Measurements from ENCODE around the gene APBB1. TPM values are rescaled to one million over a fixed set of nuclear protein-coding genes. Genes with fewer than 3 reads are reported as not detected.

Gene APBB1
- total and polyA plus RNA-seq, 2 of the 4 experiments (the other 2 are of a cell fraction): 39.4 to 44.1 TPM

- H2AK5ac ChIP-seq (ENCODE audit: low read depth, low read length): no peak overlapping the region
- H4K91ac ChIP-seq (ENCODE audit: insufficient read depth, low read depth, low read length): no peak overlapping the region
- peaks cover 14 to 49% of the 10 kb centered on the region in 2 experiments for H3K79me1 ChIP-seq (ENCODE audit: low read depth in 1 of 2, low read length in 2 of 2)
- no peak overlapping the region for H3K4me3 ChIP-seq (ENCODE audit: insufficient read depth, low read depth, low read length)
- H4K8ac ChIP-seq (ENCODE audit: low read depth in 2 of 2, low read length in 2 of 2): no peak overlapping the region
- peaks cover 27% of the 10 kb centered on the region for H3K9me1 ChIP-seq (ENCODE audit: insufficient read depth, low read length)
- TF ChIP-seq, protein P1, sequence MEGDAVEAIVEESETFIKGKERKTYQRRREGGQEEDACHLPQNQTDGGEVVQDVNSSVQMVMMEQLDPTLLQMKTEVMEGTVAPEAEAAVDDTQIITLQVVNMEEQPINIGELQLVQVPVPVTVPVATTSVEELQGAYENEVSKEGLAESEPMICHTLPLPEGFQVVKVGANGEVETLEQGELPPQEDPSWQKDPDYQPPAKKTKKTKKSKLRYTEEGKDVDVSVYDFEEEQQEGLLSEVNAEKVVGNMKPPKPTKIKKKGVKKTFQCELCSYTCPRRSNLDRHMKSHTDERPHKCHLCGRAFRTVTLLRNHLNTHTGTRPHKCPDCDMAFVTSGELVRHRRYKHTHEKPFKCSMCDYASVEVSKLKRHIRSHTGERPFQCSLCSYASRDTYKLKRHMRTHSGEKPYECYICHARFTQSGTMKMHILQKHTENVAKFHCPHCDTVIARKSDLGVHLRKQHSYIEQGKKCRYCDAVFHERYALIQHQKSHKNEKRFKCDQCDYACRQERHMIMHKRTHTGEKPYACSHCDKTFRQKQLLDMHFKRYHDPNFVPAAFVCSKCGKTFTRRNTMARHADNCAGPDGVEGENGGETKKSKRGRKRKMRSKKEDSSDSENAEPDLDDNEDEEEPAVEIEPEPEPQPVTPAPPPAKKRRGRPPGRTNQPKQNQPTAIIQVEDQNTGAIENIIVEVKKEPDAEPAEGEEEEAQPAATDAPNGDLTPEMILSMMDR (conservative IDR thresholded peaks at IDR 0.05; ENCODE audit: low read depth, low read length): no peak
- TF ChIP-seq FOS (IDR thresholded peaks at IDR 0.05; ENCODE audit: low read depth, low read length): no peak
- no peak for TF ChIP-seq ELK1 (IDR thresholded peaks at IDR 0.05; ENCODE audit: borderline replicate concordance, low read depth, low read length)
- TF ChIP-seq MAFK (IDR thresholded peaks at IDR 0.05; ENCODE audit: low read depth, low read length): no peak
- no peak for TF ChIP-seq USF2 (IDR thresholded peaks at IDR 0.05; ENCODE audit: low read depth, low read length)
- no peak for TF ChIP-seq NFE2L2 (IDR thresholded peaks at IDR 0.05; ENCODE audit: low read depth, low read length)
- no peak overlapping the region for H3K56ac ChIP-seq (ENCODE audit: extremely low read depth, insufficient read depth, low read length)
- H4K20me1 ChIP-seq (ENCODE audit: insufficient read depth, low read length): peaks cover 30% of the 10 kb centered on the region
- H3K36me3 ChIP-seq (ENCODE audit: control insufficient read depth, insufficient read depth, low read length): peaks cover 13% of the 10 kb centered on the region
- H3K4me1 ChIP-seq (ENCODE audit: control insufficient read depth, insufficient read depth, low read length): peaks cover 3% of the 10 kb centered on the region; the same call in 1 of the 2 replicates
- ChIA-PET POLR2A (ENCODE audit: unreplicated experiment) (no interaction called here), CTCF (no interaction called here)
- dilution Hi-C loops (cut with HindIII; ENCODE audit: low sequenced_read_pairs, unreplicated experiment): no loop called here
- H4K5ac ChIP-seq (ENCODE audit: low read depth, low read length): no peak overlapping the region
- H3K9ac ChIP-seq (ENCODE audit: low read depth, low read length): no peak overlapping the region
- DNase-seq: no peak
- H3K14ac ChIP-seq (replicated peaks; ENCODE audit: low read depth, low read length): no peak overlapping the region
- H2BK120ac ChIP-seq (ENCODE audit: low read depth, low read length): no peak overlapping the region
- H2BK5ac ChIP-seq (ENCODE audit: low read depth, low read length, poor library complexity, severe bottlenecking): no peak overlapping the region
- no peak overlapping the region for H3K27ac ChIP-seq (ENCODE audit: insufficient read depth, low read length)
- no peak overlapping the region for H3K23ac ChIP-seq (ENCODE audit: low read depth, low read length)
- no peaks in the 10 kb centered on the region for H3K27me3 ChIP-seq (ENCODE audit: control insufficient read depth, insufficient read depth, low read length)
- H2AK9ac ChIP-seq (replicated peaks; ENCODE audit: low read depth, low read length, poor library complexity): peak overlapping the region; percentile 23
- no peak overlapping the region for H2BK20ac ChIP-seq (ENCODE audit: low read depth, low read length)
- intact Hi-C loops (cut with micrococcal nuclease): no loop called here
- WGBS, 2 experiments (ENCODE audit: extremely low coverage in 2 of 2, insufficient read length in 1 of 2): 100% methylated on average over 1 of the region's 23 CpGs; no CpG with 5 or more reads in 1 of the 2 experiments
- no peak overlapping the region for H3K4ac ChIP-seq (ENCODE audit: low read depth, low read length)
- ATAC-seq (ENCODE audit: low read depth): no peak
- no peaks in the 10 kb centered on the region for H3K9me3 ChIP-seq (ENCODE audit: control insufficient read depth, insufficient read depth, low read length)
- no peak overlapping the region for H2BK15ac ChIP-seq (ENCODE audit: low read depth, low read length)
- in situ Hi-C loops (cut with MboI; ENCODE audit: low sequenced_read_pairs): no loop called here
- no TSS peak for BruUV-seq (replicated peaks)
- no peak overlapping the region for H2AFZ ChIP-seq (replicated peaks; ENCODE audit: low read length, poor library complexity)
- H3K4me2 ChIP-seq (ENCODE audit: low read depth, low read length): no peak overlapping the region
- H3K18ac ChIP-seq (ENCODE audit: low read depth, low read length): no peak overlapping the region
Observed at GRCh38 chr11:6410695-6411430, 8.0 kb downstream of the APBB1 start.
